Natural killer cell treated with Interleukin-12 subunit alpha and Interleukin-12 subunit beta and Interleukin-15 and Interleukin-18, amount 100 ng/mL, for 72 hours (primary cell): ENCODE measurements around the gene USP17L12. TPM values are rescaled to one million over a fixed set of nuclear protein-coding genes. Genes with fewer than 3 reads are reported as not detected.
"Not testable (repeated sequence)": the region's sequence is repeated elsewhere in the genome, so short reads cannot be mapped to it uniquely, and the experiment has no call there.

Experiments
- ATAC-seq, 2 donors: fragments of 150-1000 bp; cut with Tn5 transposase in 1 of 2; sonication (Bioruptor Pico), chemical (Tn5 transposase) in 1 of 2; 2 replicates each; pipeline ENCODE4 v1.10.0; 2021
- DNase-seq: peaks from one replicate; pipeline ENCODE4 v3.0.0; 2022; ENCODE audit warnings: low spot score
- H3K27ac Mint-ChIP-seq, 2 donors: 1 replicate in 1 of 2; 2 replicates in 1 of 2; pipeline ENCODE4 v1.8.0; 2022; ENCODE audit warnings: mixed read lengths in 2 of 2, mild to moderate bottlenecking in 1 of 2, moderate library complexity in 1 of 2
- H3K27me3 Mint-ChIP-seq, 2 donors: 1 replicate in 1 of 2; 2 replicates in 1 of 2; pipeline ENCODE4 v1.8.0; 2022; ENCODE audit warnings: mixed read lengths in 2 of 2
- H3K36me3 Mint-ChIP-seq: one replicate; pipeline ENCODE4 v1.8.0; 2022; ENCODE audit warnings: mixed read lengths
- H3K4me1 Mint-ChIP-seq, 2 donors: 1 replicate in 1 of 2; 2 replicates in 1 of 2; pipeline ENCODE4 v1.8.0; 2022; ENCODE audit warnings: low read depth in 2 of 2, mixed read lengths in 2 of 2, mild to moderate bottlenecking in 1 of 2
- H3K4me3 Mint-ChIP-seq: one replicate; pipeline ENCODE4 v1.8.0; 2022; ENCODE audit warnings: mixed read lengths
- H3K9me3 Mint-ChIP-seq: 2 replicates; pipeline ENCODE4 v1.8.0; 2022; ENCODE audit warnings: mixed read lengths
- total RNA-seq, 2 donors: library from RNA; stranded (reverse); gene quantifications; one replicate each; pipeline ENCODE4 v1.2.3, GENCODE V29; 2022

The USP17L12 gene
- not detected for total RNA-seq

GRCh38 chr4:9219852-9220251 is at the start of gene USP17L12:
Gene USP17L12 (plus strand): TSS chr4:9220152. CDS start chr4:9220152, 0 bp downstream.
- H3K4me1 Mint-ChIP-seq, H3K27me3 Mint-ChIP-seq, H3K9me3 Mint-ChIP-seq, DNase-seq, H3K4me3 Mint-ChIP-seq, H3K36me3 Mint-ChIP-seq, H3K27ac Mint-ChIP-seq, ATAC-seq: not testable (repeated sequence)

- not testable (repeated sequence) for H3K27me3 Mint-ChIP-seq, H3K36me3 Mint-ChIP-seq, H3K4me1 Mint-ChIP-seq, ATAC-seq, H3K9me3 Mint-ChIP-seq, H3K4me3 Mint-ChIP-seq, H3K27ac Mint-ChIP-seq, DNase-seq
Observed at GRCh38 chr4:9210357-9210756, 9.6 kb upstream of the USP17L12 start, which contains the start of gene USP17L10. Gene USP17L10 (plus strand): TSS chr4:9210657. CDS start chr4:9210657, 0 bp downstream.

- not testable (repeated sequence) for ATAC-seq, DNase-seq, H3K27me3 Mint-ChIP-seq, H3K4me3 Mint-ChIP-seq, H3K27ac Mint-ChIP-seq, H3K4me1 Mint-ChIP-seq, H3K9me3 Mint-ChIP-seq, H3K36me3 Mint-ChIP-seq
Observed at GRCh38 chr4:9214701-9215100, 5.3 kb upstream of the USP17L12 start.

- not testable (repeated sequence) for H3K9me3 Mint-ChIP-seq, H3K36me3 Mint-ChIP-seq, ATAC-seq, H3K27ac Mint-ChIP-seq, DNase-seq, H3K4me1 Mint-ChIP-seq, H3K4me3 Mint-ChIP-seq, H3K27me3 Mint-ChIP-seq
Observed at GRCh38 chr4:9215105-9215504, 4.8 kb upstream of the USP17L12 start, which contains the start of gene USP17L11. Gene USP17L11 (plus strand): TSS chr4:9215405. CDS start chr4:9215405, 0 bp downstream.

- H3K36me3 Mint-ChIP-seq, H3K27me3 Mint-ChIP-seq, ATAC-seq, H3K27ac Mint-ChIP-seq, H3K4me3 Mint-ChIP-seq, H3K9me3 Mint-ChIP-seq, DNase-seq, H3K4me1 Mint-ChIP-seq: not testable (repeated sequence)
Observed at GRCh38 chr4:9224596-9224995, 4.6 kb downstream of the USP17L12 start, which contains the start of gene USP17L13. Gene USP17L13 (plus strand): TSS chr4:9224896. CDS start chr4:9224896, 0 bp downstream.

GRCh38 chr4:9230249-9230648 is 10.3 kb downstream of the USP17L12 start:
- H3K27me3 Mint-ChIP-seq, H3K4me3 Mint-ChIP-seq, H3K27ac Mint-ChIP-seq, H3K4me1 Mint-ChIP-seq, DNase-seq, ATAC-seq, H3K36me3 Mint-ChIP-seq, H3K9me3 Mint-ChIP-seq: not testable (repeated sequence)

- not testable (repeated sequence) for H3K36me3 Mint-ChIP-seq, DNase-seq, H3K4me3 Mint-ChIP-seq, ATAC-seq, H3K27me3 Mint-ChIP-seq, H3K4me1 Mint-ChIP-seq, H3K27ac Mint-ChIP-seq, H3K9me3 Mint-ChIP-seq
Observed at GRCh38 chr4:9234085-9234484, 14.1 kb downstream of the USP17L12 start, which contains the start of gene USP17L15. Gene USP17L15 (plus strand): TSS chr4:9234385. CDS start chr4:9234385, 0 bp downstream.

- not testable (repeated sequence) for H3K27ac Mint-ChIP-seq, H3K9me3 Mint-ChIP-seq
- DNase-seq = peak; percentile 31
Observed at GRCh38 chr4:9238461-9238860, 18.5 kb downstream of the USP17L12 start.

GRCh38 chr4:9243579-9243978 is 23.6 kb downstream of the USP17L12 start, which contains the start of gene USP17L17:
Gene USP17L17 (plus strand): TSS chr4:9243879. CDS start chr4:9243879, 0 bp downstream.
- DNase-seq, H3K4me1 Mint-ChIP-seq, ATAC-seq, H3K36me3 Mint-ChIP-seq, H3K9me3 Mint-ChIP-seq, H3K4me3 Mint-ChIP-seq, H3K27ac Mint-ChIP-seq, H3K27me3 Mint-ChIP-seq: not testable (repeated sequence)

More at GRCh38 chr4:9238461-9238860, 18.5 kb downstream of the USP17L12 start:
- H3K27me3 Mint-ChIP-seq, H3K4me3 Mint-ChIP-seq, H3K36me3 Mint-ChIP-seq, H3K4me1 Mint-ChIP-seq, ATAC-seq: not testable (repeated sequence)

GRCh38 chr4:9247953-9248680 is 28.2 kb downstream of the USP17L12 start, which contains the start of gene USP17L18:
Gene USP17L18 (plus strand): TSS chr4:9248630. CDS start chr4:9248630, 0 bp downstream.
- H3K4me3 Mint-ChIP-seq, H3K36me3 Mint-ChIP-seq, H3K27ac Mint-ChIP-seq, H3K9me3 Mint-ChIP-seq, H3K4me1 Mint-ChIP-seq, ATAC-seq, H3K27me3 Mint-ChIP-seq: not testable (repeated sequence)
- peak; percentile 44 for DNase-seq

GRCh38 chr4:9253078-9253477 is 33.1 kb downstream of the USP17L12 start, which contains the start of gene USP17L19:
Gene USP17L19 (plus strand): TSS chr4:9253378. CDS start chr4:9253378, 0 bp downstream.
- DNase-seq, H3K4me3 Mint-ChIP-seq, H3K36me3 Mint-ChIP-seq, H3K27me3 Mint-ChIP-seq, H3K4me1 Mint-ChIP-seq, H3K9me3 Mint-ChIP-seq, ATAC-seq, H3K27ac Mint-ChIP-seq: not testable (repeated sequence)

GRCh38 chr4:9257824-9258223 is 37.9 kb downstream of the USP17L12 start, which contains the start of gene USP17L20:
Gene USP17L20 (plus strand): TSS chr4:9258124. CDS start chr4:9258124, 0 bp downstream.
- not testable (repeated sequence) for H3K27me3 Mint-ChIP-seq, H3K27ac Mint-ChIP-seq, H3K36me3 Mint-ChIP-seq, DNase-seq, H3K4me1 Mint-ChIP-seq, ATAC-seq, H3K4me3 Mint-ChIP-seq, H3K9me3 Mint-ChIP-seq

- DNase-seq, H3K27me3 Mint-ChIP-seq, H3K36me3 Mint-ChIP-seq, H3K9me3 Mint-ChIP-seq, H3K4me1 Mint-ChIP-seq, ATAC-seq, H3K27ac Mint-ChIP-seq, H3K4me3 Mint-ChIP-seq: not testable (repeated sequence)
Observed at GRCh38 chr4:9262572-9262971, 42.6 kb downstream of the USP17L12 start, which contains the start of gene USP17L21. Gene USP17L21 (plus strand): TSS chr4:9262872. CDS start chr4:9262872, 0 bp downstream.

- H3K36me3 Mint-ChIP-seq, H3K9me3 Mint-ChIP-seq: not testable (repeated sequence)
Observed at GRCh38 chr4:9267319-9267718, 47.4 kb downstream of the USP17L12 start, which contains the start of gene USP17L22. Gene USP17L22 (plus strand): TSS chr4:9267619. CDS start chr4:9267619, 0 bp downstream.

More at GRCh38 chr4:9267319-9267718, 47.4 kb downstream of the USP17L12 start, which contains the start of gene USP17L22:
- not testable (repeated sequence) for H3K27me3 Mint-ChIP-seq, H3K4me1 Mint-ChIP-seq, H3K4me3 Mint-ChIP-seq, ATAC-seq, H3K27ac Mint-ChIP-seq, DNase-seq
